Urinary bladder (tissue), 4 donors: ENCODE results near the gene HMGXB4. TPM values are rescaled to one million over a fixed set of nuclear protein-coding genes. Genes with fewer than 3 reads are reported as not detected.
A peak's percentile ranks its signal among the peaks of the same experiment; 100 is the strongest.
"Not testable (repeated sequence)": the region's sequence is repeated elsewhere in the genome, so short reads cannot be mapped to it uniquely, and the experiment has no call there.

Source experiments
- DNase-seq: peaks from one replicate; pipeline ENCODE4 v3.0.0-alpha.2; 2015; ENCODE audit errors: extremely low spot score
- H3K27ac ChIP-seq: one replicate; pipeline ENCODE4 v1.5.1; 2013; ENCODE audit warnings: low read depth, mild to moderate bottlenecking, moderate library complexity
- H3K36me3 ChIP-seq: one replicate; pipeline ENCODE4 v1.6.1; 2013; ENCODE audit warnings: mild to moderate bottlenecking, moderate library complexity; ENCODE audit not compliant: insufficient read depth
- H3K4me1 ChIP-seq: one replicate; pipeline ENCODE4 v1.6.1; 2013; ENCODE audit warnings: mild to moderate bottlenecking, moderate library complexity; ENCODE audit not compliant: insufficient read depth
- H3K4me3 ChIP-seq: one replicate; pipeline ENCODE4 v1.5.1; 2013; ENCODE audit warnings: low read depth, low read length
- WGBS: extraction: QIAGEN DNeasy Blood & Tissue Kit; methylation state at CpG from one replicate; pipeline ENCODE4 v1.1.7; 2013; 5-methylcytosine and 5-hydroxymethylcytosine counted together
- polyA plus RNA-seq: library from polyadenylated mRNA; stranded (reverse); fragments of 200-250 nt; gene quantifications from one replicate; pipeline ENCODE4 v1.2.3, GENCODE V29; 2013
- total RNA-seq: library from RNA; depleted of rRNA; stranded (reverse); fragments of >200 nt; gene quantifications from one replicate; pipeline ENCODE4 v1.2.3, GENCODE V29; 2014
- donor health status: healthy with polysubstance abuse.
- donor health status: healthy.

The HMGXB4 gene
- total and polyA plus RNA-seq, 2 donors = 14.0 to 18.9 TPM

GRCh38 chr22:35230417-35230816 lies 26.9 kb upstream of the HMGXB4 start:
- H3K27ac ChIP-seq = no peak overlapping the region
- no peaks in the 10 kb centered on the region for H3K36me3 ChIP-seq
- no peak for DNase-seq
- H3K4me1 ChIP-seq = no peaks in the 10 kb centered on the region
- no peak overlapping the region for H3K4me3 ChIP-seq

- WGBS = 44% methylated on average over 16 of the region's 16 CpGs
- Histone ChIP-seq H3K27ac (no peak overlapping the region), H3K4me1 (no peaks in the 10 kb centered on the region), H3K4me3 (no peak overlapping the region), H3K36me3 (no peaks in the 10 kb centered on the region)
- DNase-seq = no peak
Observed at GRCh38 chr22:35230839-35231584, 26.3 kb upstream of the HMGXB4 start.

GRCh38 chr22:35231585-35232084 lies 25.7 kb upstream of the HMGXB4 start:
- WGBS = 16% methylated on average over 7 of the region's 7 CpGs
- DNase-seq = peak; percentile 32
- H3K36me3 ChIP-seq = no peaks in the 10 kb centered on the region
- no peaks in the 10 kb centered on the region for H3K4me1 ChIP-seq
- no peak overlapping the region for H3K27ac ChIP-seq
- no peak overlapping the region for H3K4me3 ChIP-seq

GRCh38 chr22:35238749-35239148 lies 18.5 kb upstream of the HMGXB4 start:
- not testable (repeated sequence) for H3K4me1 ChIP-seq, H3K36me3 ChIP-seq, DNase-seq, H3K27ac ChIP-seq, H3K4me3 ChIP-seq
- WGBS = 65% methylated on average over 1 of the region's 1 CpG

- H3K36me3 ChIP-seq, DNase-seq, H3K4me1 ChIP-seq, H3K27ac ChIP-seq, H3K4me3 ChIP-seq: not testable (repeated sequence)
- 63% methylated on average over 4 of the region's 4 CpGs for WGBS
Observed at GRCh38 chr22:35244507-35244906, 12.8 kb upstream of the HMGXB4 start.

DNA sequence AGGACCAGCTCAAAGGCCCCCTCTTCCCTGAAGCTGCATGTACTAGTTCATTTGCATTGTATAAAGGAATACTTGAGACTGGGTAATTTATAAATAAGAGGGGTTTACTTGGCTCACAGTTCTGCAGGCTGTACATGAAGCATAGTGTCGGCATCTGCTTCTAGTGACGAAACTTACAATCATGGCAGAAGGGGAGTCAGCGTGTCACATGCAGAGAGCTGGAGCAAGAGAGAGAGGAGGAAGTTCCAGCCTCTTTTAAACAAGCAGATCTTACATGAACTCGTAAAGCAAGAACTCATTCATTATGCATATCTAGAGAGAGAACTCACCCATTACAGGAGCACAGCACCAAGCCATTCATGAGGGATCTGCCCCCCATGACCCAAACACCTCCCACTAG lies 7.1 kb upstream of the HMGXB4 start:
- DNase-seq = no peak
- no peaks in the 10 kb centered on the region for H3K36me3 ChIP-seq
- no peak overlapping the region for H3K27ac ChIP-seq
- no peak overlapping the region for H3K4me3 ChIP-seq
- no peaks in the 10 kb centered on the region for H3K4me1 ChIP-seq
- 70% methylated on average over 4 of the region's 4 CpGs for WGBS

GRCh38 chr22:35253946-35254345 lies 3.3 kb upstream of the HMGXB4 start:
- peaks cover 5% of the 10 kb centered on the region for H3K4me1 ChIP-seq
- no peak overlapping the region for H3K27ac ChIP-seq
- 81% methylated on average over 2 of the region's 2 CpGs for WGBS
- no peaks in the 10 kb centered on the region for H3K36me3 ChIP-seq
- H3K4me3 ChIP-seq = no peak overlapping the region
- no peak for DNase-seq

DNA sequence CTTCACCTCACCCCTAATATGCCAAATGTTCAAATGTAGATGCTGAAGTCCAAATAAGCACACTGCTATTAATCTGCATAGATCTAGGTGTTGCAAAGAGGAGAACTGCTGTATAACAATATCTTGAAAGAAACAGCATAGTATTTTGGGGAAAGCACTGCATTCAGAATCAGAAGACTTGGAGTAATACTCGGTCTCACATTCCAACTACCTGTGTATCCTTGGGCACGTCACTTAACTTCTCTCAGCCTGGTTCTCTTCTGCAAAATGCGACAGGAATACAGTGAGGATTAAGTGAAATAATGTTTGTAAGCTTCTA lies 332 bp upstream of the HMGXB4 start:
- no peaks in the 10 kb centered on the region for H3K36me3 ChIP-seq
- H3K4me1 ChIP-seq = peaks cover 5% of the 10 kb centered on the region
- no peak overlapping the region for H3K27ac ChIP-seq
- 2% methylated on average over 3 of the region's 3 CpGs for WGBS
- peak overlapping the region; percentile 94 for H3K4me3 ChIP-seq
- no peak for DNase-seq

DNA sequence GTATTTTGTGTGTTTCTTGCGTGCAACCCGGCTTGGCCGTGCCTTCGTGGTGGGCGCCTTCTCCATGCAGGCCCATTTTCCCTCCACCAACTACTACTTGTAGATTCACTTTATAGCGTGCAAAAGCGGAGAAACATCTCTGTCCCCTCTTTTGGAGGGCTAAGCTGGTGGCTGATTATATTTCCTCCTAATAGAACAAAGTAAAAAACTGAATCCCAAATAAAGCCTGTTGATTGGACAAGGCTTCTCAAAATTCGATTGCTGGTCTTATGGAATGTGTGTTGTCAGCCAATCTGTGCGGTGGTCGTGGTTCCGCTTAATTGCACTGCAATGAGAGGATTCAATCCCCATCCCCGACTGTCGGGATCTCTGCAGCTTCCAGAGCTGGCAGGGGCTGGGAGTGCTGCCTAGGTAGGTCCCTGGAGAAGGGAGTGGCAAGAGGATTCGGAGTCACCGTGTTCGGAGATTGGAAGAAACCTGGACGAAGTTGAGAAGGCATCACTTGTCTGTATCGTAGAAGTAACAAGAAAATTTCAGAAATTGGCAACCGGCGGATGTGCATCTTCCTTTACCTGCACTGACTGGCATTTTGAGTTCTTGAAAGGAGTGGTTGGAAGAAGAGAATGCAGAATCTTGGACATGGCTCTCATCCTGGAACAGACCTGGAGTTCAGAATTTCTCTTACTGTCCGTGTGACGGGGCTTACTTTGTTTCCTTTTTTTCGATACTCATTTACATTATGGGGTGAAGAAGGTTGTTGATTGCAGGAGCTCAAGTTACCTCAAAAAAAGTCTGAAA lies 1.1 kb downstream of the HMGXB4 start:
- no peak for DNase-seq
- Histone ChIP-seq H3K4me1 (peaks cover 5% of the 10 kb centered on the region), H3K27ac (no peak overlapping the region), H3K4me3 (peak overlapping the region; percentile 94), H3K36me3 (no peaks in the 10 kb centered on the region)
- 30% methylated on average over 23 of the region's 23 CpGs for WGBS

DNA sequence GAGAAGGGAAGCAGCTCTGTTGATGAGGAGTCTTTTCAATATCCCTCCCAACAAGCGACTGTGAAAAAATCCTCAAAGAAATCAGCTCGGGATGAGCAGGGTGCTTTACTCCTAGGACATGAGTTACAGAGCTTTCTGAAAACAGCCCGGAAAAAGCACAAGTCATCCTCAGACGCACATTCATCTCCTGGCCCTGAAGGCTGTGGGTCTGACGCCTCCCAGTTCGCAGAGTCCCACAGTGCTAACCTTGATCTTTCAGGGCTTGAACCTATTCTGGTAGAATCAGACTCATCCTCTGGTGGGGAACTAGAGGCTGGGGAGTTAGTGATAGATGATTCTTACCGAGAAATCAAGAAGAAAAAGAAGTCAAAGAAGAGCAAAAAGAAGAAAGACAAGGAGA lies 7.7 kb downstream of the HMGXB4 start:
- Histone ChIP-seq H3K36me3 (peaks cover 16% of the 10 kb centered on the region), H3K27ac (no peak overlapping the region), H3K4me3 (no peak overlapping the region), H3K4me1 (no peaks in the 10 kb centered on the region)
- DNase-seq = no peak
- WGBS = 95% methylated on average over 7 of the region's 7 CpGs

GRCh38 chr22:35266277-35266676 lies 9.0 kb downstream of the HMGXB4 start:
- Histone ChIP-seq H3K27ac (no peak overlapping the region), H3K36me3 (peaks cover 16% of the 10 kb centered on the region), H3K4me3 (no peak overlapping the region), H3K4me1 (no peaks in the 10 kb centered on the region)
- no peak for DNase-seq
- WGBS = 74% methylated on average over 3 of the region's 3 CpGs

DNA sequence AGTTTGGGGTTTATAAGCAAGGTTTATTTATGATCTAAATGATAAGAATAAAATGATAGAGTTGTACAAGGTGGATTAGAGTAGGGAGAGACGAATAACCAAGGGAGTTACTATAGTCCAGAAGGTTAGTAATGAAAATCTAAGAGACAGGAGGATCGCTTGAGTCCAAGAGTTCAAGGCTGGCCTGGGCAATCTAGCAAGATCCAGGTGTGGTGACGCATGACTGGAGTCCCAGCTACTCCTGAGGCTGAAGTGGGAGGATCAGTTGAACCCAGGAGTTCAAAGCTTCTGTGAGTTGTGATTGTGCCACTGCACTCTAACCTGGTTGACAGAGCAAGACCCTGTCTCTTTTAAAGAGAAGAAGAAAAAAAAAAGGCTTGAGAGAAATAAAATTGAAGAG lies 12.3 kb downstream of the HMGXB4 start:
- Histone ChIP-seq H3K4me3 (no peak overlapping the region), H3K36me3 (peaks cover 10% of the 10 kb centered on the region), H3K27ac (no peak overlapping the region), H3K4me1 (no peaks in the 10 kb centered on the region)
- no peak for DNase-seq
- 88% methylated on average over 3 of the region's 3 CpGs for WGBS

- 90% methylated on average over 8 of the region's 8 CpGs for WGBS
- H3K27ac ChIP-seq = no peak overlapping the region
- DNase-seq = no peak
- peaks cover 5% of the 10 kb centered on the region for H3K36me3 ChIP-seq
- peaks cover 1% of the 10 kb centered on the region for H3K4me1 ChIP-seq
- H3K4me3 ChIP-seq = no peak overlapping the region
Observed at GRCh38 chr22:35274154-35274871, 17.0 kb downstream of the HMGXB4 start.

- no peak for DNase-seq
- H3K36me3 ChIP-seq = no peaks in the 10 kb centered on the region
- 95% methylated on average over 1 of the region's 1 CpG for WGBS
Observed at GRCh38 chr22:35275580-35275979, 18.3 kb downstream of the HMGXB4 start.

More at GRCh38 chr22:35275580-35275979, 18.3 kb downstream of the HMGXB4 start:
- Histone ChIP-seq H3K4me1 (peaks cover 1% of the 10 kb centered on the region), H3K4me3 (no peak overlapping the region), H3K27ac (no peak overlapping the region)
